ENCODE data around the gene BMP8B. TPM values are rescaled to one million over a fixed set of nuclear protein-coding genes. Genes with fewer than 3 reads are reported as not detected.
"Not testable (repeated sequence)": the region's sequence is repeated elsewhere in the genome, so short reads cannot be mapped to it uniquely, and the experiment has no call there.

Gene BMP8B
- total RNA-seq, 2 donors from 2014 or later, result 0.24 to 0.69 TPM

DNA sequence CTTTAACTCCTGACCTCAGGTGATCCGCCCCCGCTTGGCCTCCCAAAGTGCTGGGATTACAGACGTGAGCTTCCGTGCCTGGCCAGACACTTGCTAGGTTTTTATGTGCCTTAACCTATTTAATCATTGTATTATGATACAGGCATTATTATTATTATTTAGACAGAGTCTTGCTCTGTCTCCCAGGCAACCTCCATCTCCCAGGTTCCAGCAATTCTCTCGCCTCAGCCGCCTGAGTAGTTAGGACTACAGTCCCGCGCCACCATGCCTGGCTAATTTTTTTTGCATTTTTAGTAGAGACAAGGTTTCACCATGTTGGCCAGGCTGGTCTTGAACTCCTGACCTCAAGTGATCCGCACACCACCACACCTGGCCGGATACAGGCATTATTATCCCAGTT is 6.0 kb downstream of the BMP8B start:
- DNase-seq (ENCODE audit: low spot score), result peak; percentile 56
- intact Hi-C loops (cut with DNase I), result not testable (repeated sequence)

DNA sequence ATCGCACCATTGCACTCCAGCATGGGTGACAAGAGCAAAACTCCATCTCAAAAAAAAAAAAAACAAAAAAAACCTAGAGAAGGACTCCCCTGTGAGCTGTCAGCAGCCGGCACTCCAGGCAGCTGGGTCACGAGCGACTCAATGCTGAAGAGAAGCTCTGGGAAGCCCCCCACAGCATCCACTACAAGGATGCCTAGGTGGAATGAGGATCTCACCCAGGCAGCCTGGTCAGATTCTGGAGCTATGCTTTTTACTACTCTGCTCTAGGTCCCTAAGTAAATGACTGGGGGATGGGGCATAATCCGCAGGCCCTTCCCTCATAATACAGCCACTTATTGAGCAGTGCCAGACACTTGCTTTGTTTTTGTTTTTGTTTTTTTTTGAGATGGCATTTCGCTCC is 6.6 kb downstream of the BMP8B start:
- intact Hi-C loops (cut with DNase I), result no loop called here
- DNase-seq (ENCODE audit: low spot score), result peak; percentile 19

DNA sequence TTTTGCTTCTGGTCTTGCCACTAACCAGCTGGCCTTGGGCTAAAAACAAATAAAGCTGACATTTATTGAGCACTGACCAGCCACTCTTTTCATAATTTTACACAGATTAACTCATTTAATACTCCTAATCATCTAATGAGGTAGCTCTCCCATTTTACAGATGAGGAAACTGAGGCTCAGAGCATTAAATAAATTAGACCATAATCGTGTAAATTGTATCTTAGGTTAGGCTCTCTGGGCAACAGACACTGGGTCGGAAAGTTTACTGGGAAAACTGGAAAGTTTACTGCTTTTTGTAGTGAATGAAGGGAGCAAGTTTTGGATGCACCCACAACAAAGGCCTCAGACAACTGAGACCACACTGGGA is 7.3 kb downstream of the BMP8B start:
- intact Hi-C loops (cut with DNase I), result no loop called here
- no peak for DNase-seq (ENCODE audit: low spot score)

DNA sequence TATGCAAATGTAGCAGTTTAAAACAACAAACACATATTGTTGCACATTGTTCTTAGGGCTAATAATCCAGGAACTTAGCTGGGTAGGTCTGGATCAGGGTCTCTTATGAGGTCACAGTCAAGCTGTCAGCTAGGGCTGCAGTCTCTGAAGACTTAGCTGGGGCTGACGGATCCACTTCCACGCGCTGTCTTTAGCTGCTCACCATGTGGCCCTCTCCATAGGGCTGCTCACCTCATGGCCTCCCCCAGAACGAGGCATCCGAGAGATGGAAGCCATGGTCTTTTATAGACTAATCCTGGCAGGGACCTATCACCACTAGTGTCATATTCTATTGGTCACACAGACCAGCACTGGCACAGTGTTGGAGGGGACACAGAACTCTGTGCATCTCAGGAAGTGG is 8.8 kb downstream of the BMP8B start:
- intact Hi-C loops (cut with DNase I), result no loop called here
- DNase-seq (ENCODE audit: low spot score), result peak; percentile 62

DNA sequence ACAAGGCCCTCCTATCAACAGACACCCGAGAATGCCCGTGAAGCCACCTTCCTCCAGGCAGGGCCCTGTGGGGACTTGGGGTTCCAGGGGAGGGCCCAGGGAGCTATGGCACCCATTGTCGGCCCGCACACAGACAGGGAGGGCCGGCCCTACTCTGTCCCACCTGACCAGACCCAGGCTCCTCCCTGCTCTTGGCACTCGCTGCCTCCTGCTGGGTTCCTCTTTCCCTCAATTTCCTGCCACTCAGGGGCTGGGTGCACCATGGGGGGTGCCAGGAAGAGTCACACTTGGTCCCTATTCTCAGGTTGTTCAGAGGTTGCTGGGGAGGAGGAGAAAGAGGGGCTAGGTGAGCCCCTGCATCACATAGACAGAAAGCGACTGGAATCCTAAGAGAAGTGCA is 9.5 kb downstream of the BMP8B start:
- intact Hi-C loops (cut with DNase I), result no loop called here

DNA sequence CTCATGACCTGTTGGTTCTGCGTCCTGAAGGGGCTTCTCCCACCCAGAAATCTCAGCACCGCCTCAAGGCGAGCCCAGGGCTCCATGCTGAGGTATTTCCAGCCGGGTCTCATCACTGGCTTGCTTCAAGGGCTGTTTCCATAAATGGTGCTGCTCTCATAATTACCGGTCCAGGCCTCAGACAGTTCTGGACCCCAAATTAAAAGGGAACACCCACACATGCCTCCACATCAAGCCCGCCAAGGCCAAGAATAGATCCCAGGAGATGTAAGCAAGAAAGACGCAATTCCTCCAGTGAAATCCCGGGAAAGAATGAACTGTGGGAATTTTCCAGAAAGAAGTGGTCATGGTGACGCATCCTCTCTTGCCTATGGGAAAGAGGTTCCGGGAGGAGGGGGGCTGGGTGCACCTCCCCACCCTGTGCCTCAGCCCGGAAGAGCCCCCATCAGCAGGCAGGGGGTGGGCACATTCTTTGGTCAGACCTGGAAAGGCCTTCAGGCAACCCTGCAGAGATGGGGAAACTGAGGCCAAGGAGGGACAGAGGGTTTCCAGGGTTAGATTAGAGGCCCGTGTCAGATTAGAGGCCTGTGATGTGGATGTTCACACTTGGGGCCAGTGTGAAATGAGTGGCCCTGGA is 10.1 kb downstream of the BMP8B start:
- peak; percentile 70 for DNase-seq (ENCODE audit: low spot score)
- intact Hi-C loops (cut with DNase I), result not testable (repeated sequence)

More for the DNA sequence above, 9.5 kb downstream of the BMP8B start:
- peak; percentile 64 for DNase-seq (ENCODE audit: low spot score)

DNA sequence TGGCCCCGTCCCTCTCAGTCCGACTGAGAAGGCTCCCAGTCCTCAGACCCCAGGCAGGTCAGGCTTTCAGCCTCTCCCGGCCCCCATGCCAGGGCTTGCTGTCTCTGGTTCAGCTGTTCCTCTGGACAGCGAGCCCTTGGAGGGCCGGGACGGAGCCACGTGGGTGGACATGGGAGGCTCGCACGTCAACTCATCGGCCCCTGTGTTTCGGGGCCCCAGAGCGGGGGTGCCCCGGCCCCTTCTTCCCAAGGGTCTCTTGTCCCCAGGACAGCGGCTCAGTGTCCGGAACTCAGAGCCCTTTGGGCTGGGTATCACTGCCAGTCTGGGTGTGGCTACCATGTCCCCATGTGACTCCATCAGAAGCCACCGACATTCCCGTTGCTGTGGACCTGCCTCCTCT is 10.8 kb downstream of the BMP8B start:
- DNase-seq (ENCODE audit: low spot score), result peak; percentile 81
- intact Hi-C loops (cut with DNase I), result not testable (repeated sequence)

DNA sequence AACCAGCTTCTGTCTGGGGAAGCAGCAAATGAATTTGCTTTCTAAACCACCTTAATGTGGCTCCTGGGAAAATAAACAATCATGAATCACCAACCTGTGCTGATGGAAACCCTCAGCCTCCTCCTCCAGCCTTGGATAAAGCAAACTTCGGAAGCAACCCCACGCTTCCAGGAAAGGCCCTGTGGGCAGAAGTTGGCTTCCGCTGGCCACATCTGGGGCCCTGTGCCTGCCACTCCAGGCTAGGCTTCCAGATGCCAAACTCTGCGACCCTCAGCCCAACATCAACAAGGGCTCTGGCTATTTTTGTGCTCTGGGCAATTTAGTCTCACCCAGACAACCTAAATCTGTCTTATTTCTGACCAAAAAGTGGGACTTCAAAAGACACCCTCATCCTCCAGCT is 11.4 kb downstream of the BMP8B start:
- intact Hi-C loops (cut with DNase I), result no loop called here
- DNase-seq (ENCODE audit: low spot score), result peak; percentile 47

DNA sequence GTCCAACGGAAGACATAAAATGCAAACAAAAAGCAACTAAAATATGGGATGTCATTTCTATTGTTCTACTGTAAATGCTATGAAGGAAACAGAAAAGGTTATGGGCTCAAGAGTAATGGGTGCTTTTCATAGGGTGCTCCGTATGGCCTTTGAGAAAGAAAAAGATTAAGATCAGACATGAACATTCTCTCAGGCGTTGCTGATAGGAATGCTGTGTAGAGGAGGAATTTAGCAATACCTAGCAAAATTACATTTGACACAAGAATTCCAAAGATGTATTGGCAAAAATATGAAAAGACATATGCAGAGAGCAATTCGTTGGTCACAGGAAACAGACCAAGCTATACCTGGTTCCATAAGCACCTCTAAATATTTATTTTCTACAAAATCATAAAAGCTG is 11.8 kb downstream of the BMP8B start:
- DNase-seq (ENCODE audit: low spot score), result no peak
- intact Hi-C loops (cut with DNase I), result no loop called here

DNA sequence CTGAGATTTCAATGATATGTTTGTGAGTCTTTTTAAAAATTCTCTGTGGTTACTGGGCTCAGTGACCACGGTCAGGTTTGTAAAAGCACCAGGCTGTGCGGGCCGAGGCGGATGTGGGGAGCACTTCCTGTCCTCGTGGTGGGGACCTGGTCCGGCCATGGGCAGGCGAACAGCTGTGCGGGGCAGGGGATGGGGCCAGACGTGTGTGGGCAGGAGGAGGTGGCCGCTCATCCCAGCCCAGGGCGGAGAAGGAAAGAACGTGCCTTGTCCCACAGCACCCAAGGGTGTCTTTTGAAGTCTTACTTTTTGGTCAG is 12.3 kb downstream of the BMP8B start:
- intact Hi-C loops (cut with DNase I), result no loop called here
- DNase-seq (ENCODE audit: low spot score), result peak; percentile 84

DNA sequence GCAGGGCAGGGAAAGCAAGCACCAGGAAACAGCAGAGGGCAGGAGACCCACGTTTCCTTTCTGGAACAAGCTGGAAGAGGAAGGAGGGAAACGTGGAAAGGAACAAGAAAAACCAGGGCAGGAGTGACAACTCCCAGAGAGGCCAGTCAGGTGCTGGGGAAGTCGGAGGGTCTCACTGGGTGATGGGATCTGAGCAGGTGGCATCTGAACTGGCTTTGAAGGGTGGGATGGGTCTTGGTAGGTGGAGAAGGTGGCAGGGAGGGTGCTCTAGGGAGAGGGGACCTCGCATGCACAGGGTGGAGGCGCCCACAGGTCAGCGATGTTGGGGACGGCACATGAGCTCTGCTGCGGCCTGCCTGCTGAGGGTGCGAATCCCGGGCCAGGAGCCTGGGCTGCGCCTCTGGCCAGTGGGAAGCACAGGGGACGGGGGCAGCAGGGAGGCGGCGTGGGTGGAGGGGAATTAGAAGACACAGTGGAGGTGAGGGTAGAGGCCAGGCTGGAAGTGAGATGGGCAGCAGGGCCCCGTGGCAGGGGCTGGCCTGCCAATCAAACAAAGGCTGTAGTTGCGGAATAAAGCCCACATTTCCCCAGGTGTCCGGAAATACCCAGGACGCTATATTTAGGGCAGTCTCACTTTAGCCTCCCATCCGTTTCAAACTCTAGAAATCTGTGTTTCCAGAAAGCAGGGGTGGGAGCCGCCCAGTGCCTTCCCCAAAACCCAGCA is 12.8 kb downstream of the BMP8B start:
- intact Hi-C loops (cut with DNase I), result not testable (repeated sequence)
- DNase-seq (ENCODE audit: low spot score), result peak; percentile 70

DNA sequence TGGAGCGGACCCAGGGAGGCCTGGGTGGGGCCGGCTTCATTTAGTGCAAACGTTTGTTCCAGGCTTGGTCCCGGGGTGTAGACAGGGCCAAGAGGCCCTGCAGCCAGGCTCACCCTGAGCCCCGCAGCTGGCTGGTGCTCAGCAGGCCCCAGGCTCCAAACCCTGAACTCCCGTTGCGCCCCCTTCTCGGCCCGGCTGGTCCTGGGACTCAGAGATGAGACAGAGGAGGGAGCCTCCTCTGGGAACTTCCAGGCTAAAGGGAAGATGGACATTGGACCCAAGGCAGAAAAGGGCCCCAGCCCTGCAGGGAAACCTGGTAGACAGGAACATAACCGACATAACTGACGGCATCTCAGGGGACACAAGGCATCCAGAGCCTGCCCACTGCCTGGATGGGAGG is 13.5 kb downstream of the BMP8B start:
- peak; percentile 71 for DNase-seq (ENCODE audit: low spot score)
- intact Hi-C loops (cut with DNase I), result not testable (repeated sequence)

DNA sequence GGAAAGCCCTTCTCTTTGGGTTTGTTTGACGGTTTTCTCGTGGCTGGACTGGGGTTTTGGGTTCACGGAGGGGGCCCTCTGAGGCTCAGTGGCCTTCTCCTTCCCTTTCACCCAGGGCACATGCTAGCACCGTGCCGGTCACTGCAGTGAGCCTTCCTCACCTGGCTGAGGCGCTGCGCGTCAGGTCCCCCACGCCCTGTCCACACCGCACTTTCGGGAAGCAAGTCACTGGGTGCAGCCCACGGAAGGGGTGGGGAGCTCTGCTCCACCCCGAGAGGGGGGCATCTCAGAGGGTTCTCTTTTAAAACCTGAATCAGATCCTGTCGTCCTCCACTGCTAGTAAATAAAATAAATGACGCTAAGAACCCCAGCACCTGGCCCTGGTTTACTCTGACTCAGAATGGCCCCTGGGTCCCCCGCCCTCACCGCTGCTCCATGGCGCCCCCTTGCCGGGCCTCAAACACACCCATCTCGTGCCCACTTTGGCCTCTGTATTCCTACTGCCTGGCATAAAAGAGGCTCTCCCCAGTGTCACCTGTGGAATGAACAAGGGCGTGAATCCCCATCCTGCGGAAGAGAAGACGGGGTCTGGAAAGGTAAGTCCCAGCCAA is 15.2 kb downstream of the BMP8B start:
- intact Hi-C loops (cut with DNase I); DNase-seq (ENCODE audit: low spot score): not testable (repeated sequence)

DNA sequence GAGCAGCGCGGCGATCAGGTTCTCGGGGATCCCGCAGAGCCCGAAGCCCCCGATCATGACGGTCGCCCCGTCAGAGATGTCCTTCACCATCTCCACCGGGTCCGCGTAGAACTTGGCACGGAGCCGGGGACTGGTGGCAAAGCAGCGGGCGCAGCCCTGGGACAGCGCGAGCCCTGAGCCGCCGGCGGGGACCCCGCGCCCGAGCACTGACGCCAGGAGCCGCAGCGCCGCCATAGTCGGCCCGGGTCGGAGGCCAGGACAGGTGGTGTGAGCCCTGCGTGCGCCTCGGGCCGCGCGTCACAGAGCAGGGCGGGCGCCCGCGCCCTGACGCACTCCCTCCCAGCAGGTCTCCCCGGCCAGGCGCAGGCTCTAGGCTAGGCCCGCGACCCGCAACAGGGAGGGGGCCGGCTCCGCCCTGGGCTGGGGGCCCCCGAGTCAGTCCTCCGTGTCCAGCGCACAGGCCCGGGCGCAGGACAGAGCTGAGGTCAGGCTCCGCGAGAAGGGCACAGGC is 17.6 kb downstream of the BMP8B start, which contains the start of gene OXCT2:
Gene OXCT2 (minus strand): TSS at position 327 of the 511 bp plus-strand sequence. CDS start 93 bp downstream, at position 234.
- intact Hi-C loops (cut with DNase I), result not testable (repeated sequence)
- DNase-seq (ENCODE audit: low spot score), result peak; percentile 62

DNA sequence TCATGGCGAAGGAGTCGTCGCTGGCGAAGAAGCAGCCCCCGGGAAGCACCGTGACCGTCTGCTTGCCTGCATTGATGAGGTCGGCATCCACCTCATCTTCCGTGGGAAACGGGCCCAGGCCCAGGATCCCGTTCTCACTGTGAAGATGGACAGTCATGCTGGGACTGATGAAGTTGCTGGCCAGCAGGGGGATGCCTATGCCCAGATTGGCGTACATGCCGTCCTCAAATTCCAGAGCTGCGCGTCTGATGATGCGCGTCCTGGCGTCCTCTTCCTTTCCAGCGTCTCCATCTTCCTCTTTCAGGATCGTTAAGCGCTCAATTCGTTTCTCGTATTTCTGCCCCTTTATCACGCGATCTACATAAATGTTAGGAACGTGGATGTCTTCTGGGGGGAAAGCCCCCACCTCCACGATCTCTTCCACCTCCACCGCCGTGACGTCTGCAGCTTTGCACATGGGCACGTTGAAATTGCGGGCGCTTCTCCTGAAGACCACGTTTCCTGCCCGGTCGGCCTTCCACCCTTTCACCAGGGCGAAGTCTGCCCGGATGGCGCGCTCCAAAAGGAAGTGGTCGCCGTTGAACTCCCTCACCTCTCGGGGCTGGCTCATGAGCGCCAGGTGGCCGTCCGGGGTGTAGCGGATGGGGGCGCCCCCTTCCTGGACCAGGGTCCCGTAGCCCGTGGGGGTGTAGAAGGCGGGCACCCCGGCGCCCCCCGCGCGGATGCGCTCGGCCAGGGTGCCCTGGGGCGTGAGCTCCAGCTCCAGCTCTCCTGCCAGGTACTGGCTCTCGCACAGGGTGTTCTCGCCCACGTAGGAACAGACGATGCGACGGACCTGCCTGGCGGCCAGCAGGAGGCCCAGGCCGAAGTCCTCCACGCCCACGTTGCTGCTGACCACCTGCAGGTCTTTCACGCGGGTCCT is 18.3 kb downstream of the BMP8B start:
- intact Hi-C loops (cut with DNase I), result not testable (repeated sequence)
- peak; percentile 17 for DNase-seq (ENCODE audit: low spot score)

DNA sequence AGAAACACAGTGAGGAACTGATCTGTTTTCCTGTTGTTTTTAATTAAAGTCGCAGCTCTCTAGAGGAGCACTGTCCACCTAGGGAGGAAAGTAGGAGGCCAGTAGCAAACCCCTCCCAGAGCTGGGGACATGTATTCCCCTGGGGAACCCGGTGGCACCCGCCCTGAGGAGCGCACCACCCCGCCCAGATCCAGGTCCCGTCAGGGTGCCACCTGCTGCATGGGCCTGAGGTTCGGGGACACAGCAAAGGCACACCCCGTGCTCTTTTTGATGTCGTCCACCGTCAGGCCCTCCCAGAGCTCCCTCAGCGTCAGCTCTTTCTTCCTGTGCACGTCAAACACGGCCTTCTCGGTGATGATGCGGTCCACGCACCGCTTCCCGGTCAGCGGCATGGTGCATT is 19.2 kb downstream of the BMP8B start:
- intact Hi-C loops (cut with DNase I), result not testable (repeated sequence)
- peak; percentile 30 for DNase-seq (ENCODE audit: low spot score)

DNA sequence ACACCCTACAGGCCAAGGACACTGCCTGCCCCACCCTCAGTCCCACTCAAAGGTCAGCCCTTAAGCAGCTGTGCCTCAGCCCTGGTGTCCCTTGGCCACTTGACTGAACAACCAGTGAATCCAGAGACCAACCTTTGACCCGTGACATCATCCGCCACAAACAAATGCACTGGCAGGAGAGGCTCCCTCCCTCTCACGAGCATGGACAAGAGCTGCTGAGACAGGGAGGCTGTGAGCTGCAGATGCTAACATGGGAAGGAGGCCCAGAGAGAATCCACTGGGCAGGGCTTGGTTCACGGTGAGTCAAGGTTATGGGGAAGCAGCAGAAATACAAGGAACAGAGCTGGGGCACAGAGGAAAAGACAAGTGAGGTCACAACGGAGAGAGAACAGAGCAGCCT is 22.2 kb downstream of the BMP8B start:
- DNase-seq (ENCODE audit: low spot score); intact Hi-C loops (cut with DNase I): not testable (repeated sequence)

DNA sequence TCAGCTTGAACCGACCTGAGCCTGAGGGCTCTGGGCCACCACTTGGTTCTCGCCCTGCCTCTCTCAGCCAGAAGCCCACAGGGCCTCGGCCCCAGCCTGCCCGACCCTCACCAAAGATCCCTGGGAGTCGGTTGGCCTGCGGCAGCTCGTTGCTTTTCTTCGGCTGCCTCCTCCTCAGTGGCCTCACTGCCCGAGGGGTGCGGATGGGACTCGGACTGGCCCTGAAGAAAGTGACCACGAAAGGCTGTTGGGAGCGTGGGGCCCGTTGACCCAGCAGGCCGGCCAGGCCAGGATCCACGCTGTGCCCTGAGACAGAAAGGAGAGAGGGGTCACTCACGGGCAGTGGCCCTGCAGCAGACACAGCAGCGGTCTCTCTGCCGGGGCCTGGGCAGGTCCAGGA is 24.2 kb downstream of the BMP8B start:
- DNase-seq (ENCODE audit: low spot score), result peak; percentile 72
- intact Hi-C loops (cut with DNase I), result not testable (repeated sequence)

DNA sequence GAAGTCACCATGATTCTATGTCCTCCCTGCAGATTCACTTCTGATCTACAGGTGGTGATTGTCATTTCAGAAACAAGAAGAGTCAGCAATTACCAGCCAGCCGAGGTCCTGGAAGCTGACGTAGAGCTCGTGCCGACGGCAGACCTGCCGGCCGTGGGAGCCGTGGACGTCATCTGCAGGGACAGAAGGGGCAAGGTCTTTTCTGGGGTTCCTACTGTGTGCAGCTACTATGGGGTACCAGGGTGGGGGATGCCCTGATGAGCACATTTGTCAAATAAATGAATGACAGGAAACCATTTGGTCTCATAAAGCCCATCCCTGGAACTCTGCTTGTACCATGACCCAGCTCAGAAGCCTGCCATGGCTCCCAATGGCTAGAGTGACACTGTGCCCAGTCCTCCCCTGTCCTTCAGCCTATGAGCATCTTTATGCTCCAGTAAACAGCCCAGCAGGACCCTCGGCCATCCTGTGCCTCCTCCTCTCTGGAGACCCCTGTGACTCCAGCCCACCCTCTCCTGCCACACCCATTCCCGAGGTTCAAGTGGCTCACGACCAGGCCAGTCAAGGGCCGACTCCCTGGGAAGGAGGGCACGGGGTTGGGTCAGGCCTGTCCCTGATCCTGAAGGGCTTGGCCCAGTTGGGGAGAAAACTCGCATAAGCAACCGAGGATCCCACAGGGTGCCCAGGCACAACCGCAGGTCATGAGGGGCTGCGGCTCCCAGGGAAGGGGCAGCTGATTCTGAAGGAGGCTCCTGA is 24.9 kb downstream of the BMP8B start:
- DNase-seq (ENCODE audit: low spot score), result peak; percentile 76
- intact Hi-C loops (cut with DNase I), result not testable (repeated sequence)

Data from posterior vena cava (tissue), 2 donors.